ENCODE data around the gene ITGA11.

GRCh38 chr15:68348606-68349005 is 83.4 kb downstream of the ITGA11 start:
- TF ChIP-seq EZH2 (IDR thresholded peaks at IDR 0.05; ENCODE audit: low read depth) (no peak), CTCF (conservative IDR thresholded peaks at IDR 0.05) (no peak)

All from PC-9 (cell line).